ENCODE results near the gene CES4A.
A peak's percentile ranks its signal among the peaks of the same experiment; 100 is the strongest.
"Not testable (repeated sequence)": the region's sequence is repeated elsewhere in the genome, so short reads cannot be mapped to it uniquely, and the experiment has no call there.

Gene CES4A

DNA sequence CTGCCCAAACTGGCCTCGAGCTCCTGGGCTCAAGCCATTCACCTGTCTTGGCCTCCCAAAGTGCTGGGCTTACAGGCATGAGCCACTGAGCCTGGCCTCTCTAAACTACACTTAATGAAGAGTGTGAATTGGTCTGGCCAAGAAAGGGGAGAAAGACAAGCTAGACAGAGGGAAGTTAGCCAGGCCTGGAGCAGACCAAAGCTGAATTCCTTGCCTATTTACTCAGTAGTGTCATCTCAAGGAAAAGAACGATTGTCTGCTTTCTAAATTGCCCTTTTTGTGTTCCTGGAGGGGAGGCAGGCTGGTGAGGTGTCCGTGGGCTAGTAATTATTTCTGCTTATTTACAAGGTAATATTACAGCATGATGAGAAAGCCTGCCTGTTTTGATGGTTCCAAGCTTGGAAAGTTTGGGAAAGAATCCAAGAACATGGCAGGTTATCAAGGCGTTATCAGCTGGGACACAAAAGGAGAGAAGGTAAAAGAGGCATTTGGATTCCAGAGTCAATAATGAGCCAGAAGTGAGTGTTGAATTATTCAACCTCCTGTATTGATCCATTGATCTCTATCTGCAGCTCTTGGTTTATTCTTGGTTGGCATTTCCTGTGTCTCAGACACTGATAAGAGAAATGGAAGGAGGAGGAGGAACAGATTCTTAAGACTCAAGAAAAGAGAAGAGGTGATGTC is 34.3 kb downstream of the CES4A start:
- no peak for DNase-seq (ENCODE audit: low spot score)

DNA sequence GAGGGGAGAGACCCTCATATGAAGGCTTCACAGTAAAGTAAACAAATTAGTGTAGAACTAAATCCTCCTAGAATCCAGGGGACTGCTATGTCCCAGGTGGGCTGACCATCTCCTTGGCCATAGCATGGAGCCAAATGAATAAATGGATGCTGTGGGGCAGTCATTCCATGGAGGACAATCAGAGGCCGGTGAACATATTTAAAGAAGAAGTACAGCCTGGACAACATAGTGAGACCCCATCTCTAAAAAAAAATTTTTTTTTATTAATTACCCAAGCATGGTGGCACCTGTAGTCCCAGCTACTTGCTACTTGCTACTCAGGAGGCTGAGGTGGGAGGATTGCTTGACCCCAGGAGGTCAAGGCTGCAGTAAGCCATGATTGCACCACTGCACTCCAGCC is 35.3 kb downstream of the CES4A start:
- no peak for DNase-seq (ENCODE audit: low spot score)

DNA sequence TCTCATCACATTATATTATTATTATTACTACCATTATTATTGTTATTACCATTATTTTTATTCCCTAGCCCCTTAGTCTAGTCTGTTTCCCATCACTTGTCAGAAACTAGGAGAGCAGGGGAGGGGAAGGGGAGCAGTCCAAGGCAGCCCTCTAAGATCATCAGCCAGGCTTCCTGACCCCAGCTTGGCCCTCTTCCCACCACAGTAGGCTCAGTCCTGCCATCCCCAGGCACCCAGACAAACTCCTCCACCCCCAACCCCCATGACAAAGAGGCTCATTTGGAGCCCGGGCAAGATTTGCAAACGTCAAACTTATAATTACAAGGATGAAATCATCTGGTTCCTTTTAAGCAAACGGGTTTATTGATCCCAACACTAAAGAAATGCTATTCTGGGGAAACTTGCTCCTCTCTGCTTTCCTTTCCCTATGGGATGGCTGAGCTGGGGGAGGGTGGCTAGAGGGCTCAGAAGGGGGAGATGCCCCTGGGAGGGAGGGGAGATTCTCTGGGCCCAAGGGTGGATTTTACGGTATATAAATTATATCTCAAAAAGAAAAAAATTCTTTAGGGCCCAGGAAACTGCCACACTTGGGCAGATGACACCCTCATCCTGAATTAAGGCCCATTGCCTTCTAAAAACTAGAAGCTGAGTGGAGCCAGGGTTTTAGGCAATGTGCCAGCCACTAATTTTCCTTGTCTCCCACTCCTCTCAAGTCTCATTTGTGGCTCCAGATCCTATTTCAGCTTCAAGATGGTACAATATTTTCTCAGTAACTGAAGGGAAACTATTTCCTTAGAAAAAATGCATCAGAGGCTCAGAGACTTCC is 36.2 kb downstream of the CES4A start:
- DNase-seq (ENCODE audit: low spot score), result no peak

DNA sequence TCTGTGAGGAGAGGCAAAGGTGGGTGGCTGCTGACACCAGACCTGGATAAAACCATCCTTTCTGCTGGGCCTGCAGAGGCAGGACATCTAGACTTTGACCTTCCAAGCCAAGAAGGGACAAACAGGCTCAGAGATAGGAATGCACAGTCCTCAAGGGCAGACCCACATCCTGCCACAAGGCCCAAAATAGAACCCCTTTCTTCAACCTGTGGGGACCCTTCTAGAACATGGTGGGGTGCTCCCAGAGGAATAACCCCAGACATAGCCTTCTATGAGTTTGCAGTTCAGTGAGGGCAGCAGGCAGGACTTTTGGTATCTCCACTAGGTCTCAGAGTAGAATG is 36.8 kb downstream of the CES4A start:
- DNase-seq (ENCODE audit: low spot score), result no peak

DNA sequence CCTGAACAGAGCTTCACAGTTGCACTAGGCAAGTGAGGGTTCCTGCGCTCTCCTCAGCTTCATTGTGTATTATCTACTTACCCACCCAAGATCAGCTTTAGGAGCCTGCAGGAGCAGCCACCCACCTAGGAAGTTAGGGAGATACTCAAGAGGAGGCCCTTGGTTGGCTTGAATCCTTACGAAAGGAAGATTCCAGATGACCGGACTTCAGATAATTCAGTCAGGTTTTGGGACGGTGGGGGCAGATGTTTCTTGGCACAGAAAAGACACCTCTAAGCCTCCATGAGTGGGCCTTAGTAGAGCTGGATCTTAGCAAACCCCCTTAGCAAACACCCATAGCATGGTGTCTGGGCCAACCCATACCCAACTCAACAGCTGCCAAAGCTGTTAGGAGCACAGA is 38.2 kb downstream of the CES4A start:
- no peak for DNase-seq (ENCODE audit: low spot score)

DNA sequence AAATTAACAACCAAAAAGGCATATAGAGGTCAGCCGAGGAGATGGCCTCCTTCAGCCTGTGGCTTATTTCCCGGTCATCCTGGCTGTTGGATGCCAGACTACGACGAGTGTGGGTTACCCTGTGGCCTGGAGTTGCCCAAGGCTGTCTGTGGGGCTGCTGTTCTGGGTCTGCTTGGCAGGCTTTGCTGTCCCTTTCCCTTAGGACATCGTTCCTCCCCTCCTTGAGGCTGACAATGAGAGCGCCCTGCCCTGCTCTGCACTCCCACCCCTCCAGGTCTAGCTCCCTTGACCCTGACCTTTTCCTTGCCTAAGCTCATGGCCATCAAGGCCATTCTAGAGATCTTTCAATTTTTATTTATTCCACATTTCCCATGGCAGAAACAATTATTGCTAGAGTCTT is 38.7 kb downstream of the CES4A start:
- DNase-seq (ENCODE audit: low spot score), result no peak

DNA sequence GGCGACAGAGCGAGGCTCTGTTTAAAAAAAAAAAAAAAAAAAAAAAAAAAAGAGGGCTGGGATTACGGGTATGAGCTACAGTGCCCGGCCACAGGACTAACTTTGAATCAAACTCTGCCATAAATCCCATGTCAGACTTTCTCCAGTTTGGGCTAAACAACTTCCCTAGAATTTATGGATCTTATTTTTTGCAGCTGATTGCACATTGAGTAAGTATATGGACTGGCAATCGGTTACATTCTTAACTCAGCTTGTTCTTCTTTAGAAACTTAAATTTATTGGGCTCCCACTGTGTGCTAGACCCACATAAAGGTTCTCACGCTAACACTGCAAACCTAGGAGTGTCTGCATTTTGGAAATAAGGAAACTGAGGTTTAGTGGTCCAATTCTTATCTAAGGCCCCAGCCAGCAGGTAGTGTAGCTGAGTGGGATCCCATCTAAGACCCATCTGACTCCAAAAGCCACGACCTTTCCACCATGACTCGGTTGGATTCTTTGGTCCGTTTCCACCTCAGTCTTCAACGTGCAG is 39.8 kb downstream of the CES4A start:
- DNase-seq (ENCODE audit: low spot score), result no peak

DNA sequence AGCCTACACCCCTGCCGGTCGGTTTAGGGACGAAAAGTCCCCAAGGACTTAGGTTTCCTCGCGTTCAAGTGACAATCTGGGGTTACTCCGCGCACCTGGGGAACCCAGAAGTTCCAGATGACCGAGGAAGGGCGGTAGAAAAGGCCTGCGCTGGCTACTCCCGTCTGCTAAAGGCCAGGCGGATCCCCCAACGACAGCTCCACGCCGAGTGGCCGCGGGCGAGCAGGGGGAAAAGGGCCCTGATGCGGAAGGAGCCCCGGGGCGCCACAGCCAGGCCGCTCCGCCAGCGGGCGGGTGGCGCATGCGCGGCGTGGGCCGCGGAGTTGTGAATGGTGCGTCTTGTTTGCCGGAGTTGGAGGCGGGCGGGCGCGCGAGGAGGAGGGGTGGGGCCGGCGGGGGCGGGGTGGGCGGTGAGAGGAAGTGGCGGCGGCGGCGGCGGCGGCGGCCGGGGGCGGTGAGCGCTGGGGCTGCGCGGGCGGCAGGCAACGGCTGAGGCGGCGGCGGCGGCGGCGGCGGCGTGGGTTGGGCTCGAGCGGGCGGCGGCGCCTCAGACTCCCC is 40.4 kb downstream of the CES4A start, which contains the start of gene CBFB:
Gene CBFB (plus strand): TSS at position 454 of the 558 bp plus-strand sequence. CDS start 259 bp downstream, outside the sequence.
- peak; percentile 99 for DNase-seq (ENCODE audit: low spot score)

DNA sequence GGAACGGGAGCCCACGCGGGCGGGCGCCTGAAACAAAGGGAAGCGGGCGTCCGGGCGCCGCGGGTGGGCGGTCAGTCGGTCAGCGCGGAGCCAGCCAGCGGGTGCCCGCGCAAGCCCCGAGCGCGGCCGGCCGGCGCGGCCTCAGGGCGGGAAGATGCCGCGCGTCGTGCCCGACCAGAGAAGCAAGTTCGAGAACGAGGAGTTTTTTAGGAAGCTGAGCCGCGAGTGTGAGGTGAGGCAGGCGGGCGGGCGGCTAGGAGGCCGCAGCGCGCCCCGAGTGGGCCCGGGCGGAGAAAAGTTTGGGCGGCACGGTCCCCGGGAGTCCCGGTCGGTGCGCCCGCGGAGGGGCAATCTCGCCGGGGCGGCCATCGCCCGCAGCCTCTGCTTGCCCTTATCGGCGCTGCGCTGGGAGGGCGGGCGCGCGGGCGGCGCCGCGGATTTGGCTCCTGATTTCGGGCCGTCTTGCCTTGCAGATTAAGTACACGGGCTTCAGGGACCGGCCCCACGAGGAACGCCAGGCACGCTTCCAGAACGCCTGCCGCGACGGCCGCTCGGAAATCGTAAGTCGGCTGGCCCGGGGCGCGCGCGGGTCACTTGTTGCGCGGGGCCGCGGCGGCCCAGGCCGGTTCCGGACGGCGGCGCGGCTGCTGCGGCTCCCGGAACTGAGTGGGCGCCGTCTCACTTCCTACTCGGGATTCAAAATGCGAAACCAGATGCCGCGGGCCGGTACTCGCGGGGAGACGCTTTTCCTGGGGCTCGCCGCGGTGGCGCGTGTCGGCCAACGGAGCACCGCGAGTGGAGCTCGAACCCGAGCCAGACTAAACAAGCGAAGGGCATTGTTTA is 41.1 kb downstream of the CES4A start:
- peak; percentile 78 for DNase-seq (ENCODE audit: low spot score)

DNA sequence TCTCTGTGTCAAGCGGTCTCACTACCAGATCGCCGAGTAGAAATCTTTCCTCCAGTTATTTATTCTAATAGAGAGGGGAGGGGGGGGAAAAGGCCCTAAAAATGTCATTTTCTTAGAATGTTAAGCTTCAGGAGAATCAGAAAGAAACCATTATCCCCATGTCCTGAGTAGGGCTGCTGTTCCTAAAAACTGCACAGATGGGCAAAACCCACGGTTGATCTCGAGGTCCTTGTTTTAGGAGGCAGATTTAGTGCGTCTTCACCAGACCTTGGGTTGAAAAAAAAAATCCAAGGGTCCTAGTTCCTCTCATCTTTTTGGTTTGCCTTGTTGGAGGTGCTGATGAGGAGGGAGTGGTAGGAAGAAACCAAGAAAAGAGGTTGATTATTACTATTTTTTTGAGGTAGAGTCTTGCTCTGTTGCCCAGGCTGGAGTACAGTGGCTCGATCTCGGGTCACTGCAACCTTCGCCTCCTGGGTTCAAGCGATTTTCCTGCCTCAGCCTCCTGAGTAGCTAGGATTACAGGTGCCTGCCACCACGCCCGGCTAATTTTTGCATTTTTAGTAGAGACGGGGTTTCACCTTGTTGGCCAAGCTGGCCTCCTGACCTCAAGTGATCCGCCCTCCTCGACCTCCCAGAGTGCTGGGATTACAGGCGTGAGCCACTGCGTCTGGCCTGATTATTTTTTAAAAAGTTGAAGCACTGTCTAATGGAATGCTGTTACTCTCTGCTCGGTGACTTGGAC is 42.0 kb downstream of the CES4A start:
- DNase-seq (ENCODE audit: low spot score), result no peak

DNA sequence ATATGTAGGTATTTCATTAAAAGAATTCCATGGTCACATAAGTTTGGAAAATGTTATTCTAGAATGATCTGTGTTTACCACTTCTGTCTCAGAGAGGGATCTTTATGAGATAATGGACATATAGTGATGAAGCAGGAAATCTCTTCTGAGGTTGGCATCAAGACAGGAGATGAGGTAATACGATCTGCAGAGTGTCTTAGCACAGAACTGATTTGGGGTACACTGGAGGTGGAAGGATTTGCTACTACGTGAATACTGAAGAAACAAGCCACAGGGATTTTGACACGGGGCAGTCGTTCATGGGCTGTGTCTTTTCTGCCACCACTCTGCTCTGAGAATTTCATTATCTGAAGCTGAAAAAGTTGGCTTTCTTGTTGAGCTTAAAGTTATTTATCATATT is 46.1 kb downstream of the CES4A start:
- no peak for DNase-seq (ENCODE audit: low spot score)

DNA sequence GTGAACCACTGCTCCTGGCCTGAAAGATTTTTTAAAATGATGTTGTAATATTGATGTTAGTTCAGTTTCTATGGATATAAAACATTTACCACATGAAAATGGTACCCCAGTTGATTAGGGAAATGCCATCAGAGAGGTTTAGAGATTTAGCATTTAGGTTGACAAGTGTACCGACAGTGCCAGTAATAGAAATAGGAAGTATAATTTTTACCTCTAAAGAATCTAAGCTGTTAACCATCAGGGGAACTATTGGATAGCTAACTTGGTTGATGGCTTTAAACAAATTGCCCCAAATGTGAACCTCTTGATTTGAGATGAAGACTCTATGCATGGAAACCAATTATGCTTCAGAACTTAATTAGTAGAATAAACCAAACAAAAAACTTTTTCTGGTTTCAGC is 47.0 kb downstream of the CES4A start:
- DNase-seq (ENCODE audit: low spot score), result peak; percentile 12

DNA sequence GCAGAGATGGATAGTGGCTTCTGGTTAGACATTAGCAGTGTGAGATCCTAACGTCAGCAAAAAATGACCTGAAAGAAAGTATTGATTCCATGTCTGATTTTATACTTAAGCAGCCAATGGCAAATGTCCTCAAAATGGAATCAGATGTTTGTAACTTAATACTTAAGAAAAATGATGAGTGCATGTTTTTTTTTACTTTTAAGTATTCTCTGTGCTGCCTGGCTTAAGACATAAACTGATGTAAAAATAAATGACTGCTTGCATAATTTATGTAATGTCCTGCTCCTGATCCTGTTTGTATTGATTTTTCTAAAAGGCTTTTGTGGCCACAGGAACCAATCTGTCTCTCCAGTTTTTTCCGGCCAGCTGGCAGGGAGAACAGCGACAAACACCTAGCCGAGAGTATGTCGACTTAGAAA is 47.9 kb downstream of the CES4A start:
- no peak for DNase-seq (ENCODE audit: low spot score)

DNA sequence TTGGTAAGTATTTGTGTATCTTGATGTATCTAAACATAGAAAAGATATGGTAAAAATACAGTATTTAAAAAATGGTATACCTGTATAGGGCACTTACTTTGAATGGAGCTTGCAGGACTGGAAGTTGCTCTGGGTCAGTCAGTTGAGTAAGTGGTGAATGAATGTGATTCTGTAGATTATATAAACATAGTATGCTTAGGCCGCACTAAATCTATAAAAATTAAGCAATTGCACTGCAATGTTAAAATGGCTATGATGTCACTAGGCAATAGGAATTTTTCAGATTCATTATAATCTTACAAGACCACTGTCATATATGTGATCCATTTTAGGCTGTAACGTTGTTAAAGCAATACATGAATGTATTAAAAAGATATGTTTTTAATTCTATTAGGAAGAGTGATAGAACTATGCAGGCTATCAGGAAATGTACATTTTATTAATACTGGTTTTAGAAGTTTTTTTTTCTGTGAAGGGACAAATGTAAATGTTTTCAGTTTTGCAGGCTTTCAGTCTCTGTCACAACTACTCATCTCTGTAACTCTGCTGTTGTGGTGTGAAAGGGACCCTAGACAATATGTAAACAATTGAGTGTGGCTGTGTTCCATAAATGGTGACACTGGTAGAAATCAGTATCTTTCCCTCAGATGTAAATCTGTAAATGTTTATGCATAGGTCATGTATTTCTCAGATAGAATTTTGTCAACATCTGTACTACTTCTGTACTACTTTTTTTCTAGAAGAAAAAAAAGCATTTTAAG is 51.1 kb downstream of the CES4A start:
- no peak for DNase-seq (ENCODE audit: low spot score)

DNA sequence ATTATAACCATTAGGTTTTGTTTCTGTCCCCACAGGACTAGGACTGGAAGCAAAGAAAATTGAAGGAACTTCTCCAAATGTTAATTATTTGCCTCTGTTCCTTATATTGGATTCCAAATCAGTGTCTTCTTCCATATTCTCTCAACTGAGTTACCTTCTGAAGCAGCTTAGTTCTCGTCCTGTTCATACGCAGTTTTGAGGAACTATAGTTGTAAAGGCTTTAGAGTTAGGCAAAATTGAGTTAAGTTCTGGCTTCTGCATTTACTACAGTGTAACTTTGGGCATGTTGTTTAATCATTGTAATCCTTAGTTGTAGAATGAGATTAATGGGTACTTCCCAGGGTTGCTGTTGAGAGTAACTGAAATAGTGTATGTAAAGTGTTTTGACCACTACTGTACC is 51.8 kb downstream of the CES4A start:
- DNase-seq (ENCODE audit: low spot score), result no peak

DNA sequence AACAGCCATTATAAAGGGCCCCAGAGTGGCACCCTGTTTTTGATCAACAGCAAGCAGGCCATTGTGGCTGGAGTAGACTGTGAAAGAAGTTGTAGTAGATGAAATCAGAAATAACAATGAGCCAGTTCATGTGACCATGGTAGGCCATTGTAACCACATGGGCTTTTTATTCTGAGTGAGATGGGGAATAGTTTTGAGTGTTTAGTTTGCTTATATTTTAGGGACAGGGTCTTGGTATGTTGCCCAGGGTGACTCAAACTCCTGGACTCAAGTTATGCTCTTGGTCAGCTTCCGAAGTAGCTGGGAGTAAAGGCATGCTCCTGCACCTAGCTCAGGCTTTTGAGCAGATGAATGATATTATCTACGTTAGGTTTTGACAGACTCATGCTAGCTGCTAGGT is 52.5 kb downstream of the CES4A start:
- DNase-seq (ENCODE audit: low spot score), result no peak

DNA sequence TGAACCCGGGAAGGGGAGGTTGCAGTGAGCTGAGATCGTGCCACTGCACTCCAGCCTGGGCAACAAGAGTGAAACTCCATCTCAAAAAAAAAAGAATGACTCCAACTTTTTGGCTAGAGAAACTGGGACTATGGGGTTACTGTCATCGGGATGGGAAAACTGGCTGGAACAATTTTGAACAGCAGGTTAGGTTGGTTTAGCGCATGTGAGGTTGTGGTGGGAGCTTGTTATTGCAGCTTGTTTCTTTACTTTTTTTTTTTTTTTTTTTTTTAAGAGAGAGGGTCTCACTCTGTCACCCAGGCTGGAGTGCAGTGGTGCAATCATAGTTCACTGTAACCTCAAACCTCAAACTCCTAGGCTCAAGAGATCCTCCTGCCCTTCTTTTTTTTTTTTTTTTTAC is 53.1 kb downstream of the CES4A start:
- not testable (repeated sequence) for DNase-seq (ENCODE audit: low spot score)

DNA sequence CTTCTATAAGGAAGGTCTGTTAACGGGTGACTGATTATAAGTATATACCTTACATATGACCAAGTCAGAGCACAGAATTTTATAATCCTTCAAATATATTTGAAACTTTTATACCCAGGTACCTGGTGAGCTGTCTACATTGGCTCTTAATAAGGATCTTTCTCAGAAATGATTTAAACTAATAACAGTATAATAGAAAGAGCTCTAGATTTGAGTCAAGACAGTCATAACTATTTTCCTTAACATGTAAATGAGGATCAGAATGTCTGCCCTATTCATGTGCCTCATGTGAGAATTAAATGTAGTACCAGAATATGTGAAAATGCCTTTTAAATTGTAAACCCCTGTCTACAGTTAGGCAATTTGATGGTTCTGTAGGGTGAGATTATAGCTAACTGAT is 55.0 kb downstream of the CES4A start:
- DNase-seq (ENCODE audit: low spot score), result no peak

DNA sequence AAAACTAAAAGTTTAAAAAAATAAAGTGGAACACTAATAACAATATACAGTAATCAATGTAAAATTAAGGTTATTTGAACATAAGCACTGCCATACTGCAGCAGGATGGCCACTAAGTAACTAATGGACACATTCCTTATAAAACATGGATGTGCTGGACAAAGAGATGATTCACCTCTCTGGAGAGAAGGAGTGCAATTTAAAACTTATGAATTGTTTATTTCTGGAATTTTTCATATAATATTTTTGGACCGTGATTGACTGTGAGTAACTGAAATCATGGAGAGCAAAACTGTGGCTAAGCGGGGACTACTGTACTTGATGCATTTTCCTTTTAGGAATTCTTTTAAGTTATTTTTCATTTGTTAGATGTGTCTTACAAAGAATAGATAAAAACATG is 62.4 kb downstream of the CES4A start:
- no peak for DNase-seq (ENCODE audit: low spot score)

DNA sequence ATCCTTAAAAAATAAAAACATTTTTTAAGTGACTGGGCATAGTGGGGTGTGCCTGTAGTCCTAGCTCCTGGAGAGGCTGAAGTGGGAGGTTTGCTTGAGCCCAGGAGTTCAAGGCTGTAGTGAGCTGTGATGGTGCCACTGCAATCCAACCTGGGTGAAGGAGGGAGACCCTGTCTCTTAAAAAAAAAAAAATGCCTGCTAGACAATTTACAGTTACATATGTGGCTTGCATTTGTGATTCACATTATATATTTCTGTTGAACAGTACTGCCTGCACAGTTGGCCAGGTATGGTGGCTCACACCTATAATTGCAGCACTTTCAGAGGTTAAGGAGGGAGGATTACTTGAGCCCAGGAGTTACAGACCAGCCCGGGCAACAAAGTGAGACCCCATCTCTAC is 64.0 kb downstream of the CES4A start:
- no peak for DNase-seq (ENCODE audit: low spot score)
